HG03025 (cell line): ENCODE measurements around the gene MAPRE2.
"Not testable (repeated sequence)": the region's sequence is repeated elsewhere in the genome, so short reads cannot be mapped to it uniquely, and the experiment has no call there.

Experiments
- ATAC-seq: cut with Tn5 transposase; IDR thresholded peaks from one replicate; pipeline ENCODE4 v1.9.1; 2021; ENCODE audit warnings: mild to moderate bottlenecking, moderate library complexity; ENCODE audit not compliant: unreplicated experiment, low FRiP score

Gene MAPRE2

GRCh38 chr18:35087726-35088125, 46.5 kb downstream of the MAPRE2 start:
- ATAC-seq: no peak

- no peak for ATAC-seq
Observed at GRCh38 chr18:35088921-35089320, 47.7 kb downstream of the MAPRE2 start.

DNA sequence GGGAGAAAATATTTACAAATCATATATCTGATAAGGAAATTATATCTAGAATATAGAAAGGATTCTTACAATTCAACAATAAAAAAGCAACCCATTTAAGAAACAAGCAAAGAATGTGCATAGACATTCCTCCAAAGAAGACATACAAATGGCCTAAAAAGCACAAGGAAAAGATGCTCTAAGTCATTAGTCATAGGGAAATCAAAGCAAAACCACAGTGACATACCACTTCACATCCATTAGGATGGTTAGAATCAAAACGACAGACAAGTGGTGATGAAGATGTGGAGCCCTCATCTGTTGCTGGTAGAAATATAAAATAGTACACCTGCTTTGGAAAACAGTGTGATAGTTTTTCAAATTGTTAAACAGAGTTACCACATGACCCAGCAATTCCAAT, 48.2 kb downstream of the MAPRE2 start:
- ATAC-seq: no peak

DNA sequence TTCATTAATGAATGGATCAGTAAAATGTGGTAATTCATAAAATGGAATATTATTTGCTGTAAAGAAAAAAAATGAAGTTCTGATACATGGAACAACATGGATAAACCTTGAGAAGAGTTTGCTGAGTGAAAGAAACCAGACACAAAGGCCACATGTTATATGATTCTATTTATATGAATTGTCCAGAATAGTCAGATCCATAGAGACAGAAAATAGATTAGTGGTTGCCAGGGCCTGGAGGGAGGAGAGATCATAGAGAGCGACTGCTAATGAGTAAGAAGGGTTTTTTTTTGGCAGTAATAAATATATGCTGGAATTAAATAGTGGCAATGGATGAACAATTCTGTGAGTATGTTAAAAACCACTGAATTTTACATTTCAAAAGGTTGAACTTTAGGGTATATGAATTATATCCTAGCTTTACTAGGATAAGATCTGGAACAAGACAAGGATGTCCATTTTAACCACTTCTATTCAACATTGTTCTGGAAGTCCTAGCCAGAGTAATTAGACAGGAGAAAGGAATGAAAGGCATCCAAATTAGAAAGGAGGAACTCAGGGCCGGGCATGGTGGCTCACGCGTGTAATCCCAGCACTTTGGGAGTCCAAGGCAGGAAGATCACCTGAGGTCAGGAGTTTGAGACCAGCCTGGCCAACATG, 48.8 kb downstream of the MAPRE2 start:
- ATAC-seq: no peak

DNA sequence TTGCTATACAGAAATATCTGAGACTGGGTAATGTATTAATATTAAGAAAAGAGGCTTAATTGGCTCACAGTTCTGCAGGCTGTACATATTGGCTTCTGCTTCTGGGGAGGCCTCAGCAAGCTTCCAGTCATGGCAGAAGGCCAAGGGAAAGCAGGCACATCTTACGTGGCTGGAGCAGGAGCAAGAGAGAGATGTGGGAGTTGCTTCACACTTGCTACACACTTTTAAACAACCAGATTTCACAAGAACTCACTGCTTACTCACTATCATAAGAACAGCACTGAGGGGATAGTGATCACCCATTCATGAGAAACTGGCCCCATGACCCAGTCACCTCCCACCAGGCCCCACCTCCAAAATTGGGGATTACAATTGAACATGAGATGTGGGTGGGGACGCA, 50.6 kb downstream of the MAPRE2 start:
- no peak for ATAC-seq

- no peak for ATAC-seq
Observed at GRCh38 chr18:35095983-35096676, 54.9 kb downstream of the MAPRE2 start.

DNA sequence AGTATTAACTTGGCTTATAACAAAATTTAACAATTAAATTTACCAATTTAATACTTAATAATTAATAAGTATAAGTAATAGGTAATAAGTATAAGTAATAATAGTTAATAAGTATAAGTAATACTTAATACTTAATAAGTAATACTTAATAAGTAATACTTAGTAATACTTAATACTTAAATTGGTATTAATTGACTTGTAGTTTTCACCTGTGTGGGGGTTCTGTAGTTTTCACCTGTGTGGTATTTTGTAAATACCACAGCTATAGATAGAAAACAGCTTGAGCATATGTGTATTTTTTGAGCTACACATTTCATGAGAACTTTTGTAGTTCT, 55.4 kb downstream of the MAPRE2 start:
- ATAC-seq: no peak

DNA sequence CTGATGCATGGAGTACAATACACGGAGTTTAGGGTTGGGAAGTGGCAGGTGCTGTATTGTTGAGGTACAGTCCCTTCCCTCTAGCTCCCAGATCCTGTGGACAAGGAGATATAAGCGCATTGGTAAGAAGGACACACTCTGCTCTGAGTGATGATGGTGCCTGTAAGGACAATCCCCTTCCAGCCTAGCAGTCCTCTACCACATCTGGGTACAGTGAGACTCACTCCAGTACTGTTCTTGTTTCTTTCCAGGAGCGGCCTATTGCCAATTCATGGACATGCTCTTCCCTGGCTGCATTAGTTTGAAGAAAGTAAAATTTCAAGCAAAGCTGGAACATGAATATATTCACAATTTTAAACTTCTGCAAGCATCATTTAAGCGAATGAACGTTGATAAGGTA, 56.0 kb downstream of the MAPRE2 start:
- ATAC-seq: no peak

DNA sequence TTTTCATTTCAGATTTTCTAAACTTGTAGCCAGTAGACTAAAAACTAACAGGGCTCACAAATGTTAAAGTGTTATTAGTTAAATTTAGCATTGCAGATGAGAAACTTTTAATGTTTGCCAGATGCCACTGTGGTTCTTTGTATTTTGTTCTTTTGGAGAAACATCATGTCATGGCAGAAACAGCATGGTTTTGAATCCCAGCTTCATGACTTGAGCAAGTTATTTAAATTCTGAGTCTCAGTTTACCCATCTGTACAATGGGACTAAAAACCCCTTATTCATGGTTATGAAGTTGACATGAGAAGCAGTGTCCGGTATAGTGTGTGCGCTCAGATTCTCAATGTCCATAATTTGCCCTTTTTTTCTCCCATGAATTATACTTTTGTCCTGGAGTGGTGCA, 56.5 kb downstream of the MAPRE2 start:
- ATAC-seq: no peak

DNA sequence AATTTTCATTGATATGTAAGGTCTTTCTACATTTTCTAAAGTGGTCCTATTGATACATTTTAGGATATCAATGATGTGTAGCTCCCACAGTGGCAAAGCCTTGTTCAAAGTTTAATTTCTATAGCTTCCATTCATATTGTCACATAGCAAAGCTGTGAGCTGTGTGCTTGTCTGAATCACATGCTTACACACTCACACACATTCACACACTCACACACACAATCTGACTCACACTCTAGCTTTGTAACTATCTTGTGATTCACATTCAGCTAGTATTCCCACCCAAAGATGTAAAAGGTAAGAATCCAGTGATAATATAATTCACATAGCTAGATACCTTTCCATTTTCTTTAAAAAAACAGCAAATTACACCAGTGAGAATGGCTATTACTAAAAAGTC, 58.7 kb downstream of the MAPRE2 start:
- no peak for ATAC-seq

DNA sequence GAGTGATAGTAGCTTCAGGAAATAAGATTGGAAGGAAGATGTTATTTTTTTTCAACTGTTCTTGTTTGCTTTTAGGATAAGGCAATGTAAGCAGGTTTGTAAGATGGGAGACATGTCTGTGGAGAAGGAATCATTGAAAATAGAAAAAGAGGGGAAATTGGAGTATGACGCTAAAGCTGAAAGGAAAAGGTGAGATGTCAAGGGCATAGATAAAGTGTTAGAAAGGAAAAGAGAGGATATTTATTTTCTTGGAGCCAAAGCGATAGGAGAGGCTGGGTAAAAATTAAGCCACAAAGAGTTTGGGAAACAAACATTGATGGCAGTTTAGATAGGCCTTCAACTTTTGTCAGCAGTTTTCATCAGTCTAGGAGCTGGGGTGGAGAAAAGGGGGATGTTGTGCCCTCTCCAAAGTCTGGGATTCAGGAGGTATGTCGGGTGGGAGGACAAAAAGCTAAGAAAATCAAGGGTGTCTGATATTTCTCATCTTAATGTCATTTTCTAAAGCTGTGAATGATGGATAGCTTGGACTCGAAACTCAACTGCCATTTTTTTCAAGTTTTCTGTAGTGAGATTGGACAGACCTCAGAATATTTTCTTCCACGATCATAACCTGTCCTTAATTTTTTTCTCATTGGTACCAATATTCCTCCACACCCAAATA, 63.3 kb downstream of the MAPRE2 start:
- ATAC-seq: no peak

DNA sequence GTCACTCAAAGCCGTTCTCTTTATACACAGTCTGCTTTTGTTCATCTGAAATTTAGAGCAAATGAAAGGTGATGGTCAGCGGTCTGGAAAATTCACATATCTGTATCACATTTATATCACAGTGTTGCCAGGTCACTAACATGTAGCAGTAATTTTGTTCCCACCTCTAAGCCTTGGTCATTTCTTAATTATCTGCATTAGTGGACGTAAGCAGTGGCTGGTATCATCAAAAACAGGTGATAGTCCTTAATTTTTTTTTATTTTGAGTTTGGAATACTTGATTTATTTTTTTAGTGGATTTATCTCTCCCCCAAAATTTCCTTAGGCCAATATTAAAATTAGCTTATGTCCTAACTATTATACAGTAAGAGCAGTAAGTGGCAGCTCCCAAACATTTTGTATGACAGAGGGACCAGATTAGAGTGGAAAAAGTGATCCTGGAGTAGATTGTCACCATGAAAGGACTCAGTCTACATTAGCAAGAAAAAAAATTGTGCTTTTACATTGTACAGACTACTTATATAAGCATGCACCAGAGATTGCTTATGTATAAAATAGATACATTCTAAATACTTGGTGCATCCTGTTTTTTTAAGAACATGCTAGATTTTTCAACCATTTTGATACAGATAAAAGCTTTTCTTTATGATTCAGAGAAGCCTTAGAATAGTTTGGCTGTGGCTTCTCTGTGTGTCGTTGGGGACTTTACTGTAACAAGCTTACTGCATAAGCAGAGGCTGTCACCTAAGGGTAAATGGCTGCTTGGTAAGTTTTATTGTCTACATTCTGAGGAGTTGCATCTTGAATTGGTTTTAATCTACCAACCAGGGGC, 65.0 kb downstream of the MAPRE2 start:
- ATAC-seq: no peak

- ATAC-seq: no peak
Observed at GRCh38 chr18:35106845-35107148, 65.6 kb downstream of the MAPRE2 start.

DNA sequence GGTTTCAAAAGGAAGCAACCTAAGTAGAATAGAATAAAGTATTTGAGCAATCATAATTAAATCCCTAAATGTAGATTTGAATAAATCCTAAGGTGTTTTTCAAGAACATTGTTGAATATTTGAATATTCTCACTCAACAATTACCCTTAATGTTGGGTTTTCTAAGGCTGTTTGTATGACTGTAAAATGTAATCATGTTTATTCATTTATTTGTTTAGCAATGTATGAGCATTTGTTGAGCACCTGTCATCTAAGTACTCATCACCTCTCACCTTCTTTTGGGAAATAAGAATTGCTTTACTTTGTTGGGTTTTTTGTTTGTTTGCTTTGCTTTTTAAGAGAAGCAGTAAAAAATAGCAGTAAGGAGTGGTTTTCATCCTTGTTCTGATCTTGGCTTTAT, 66.0 kb downstream of the MAPRE2 start:
- ATAC-seq: no peak

DNA sequence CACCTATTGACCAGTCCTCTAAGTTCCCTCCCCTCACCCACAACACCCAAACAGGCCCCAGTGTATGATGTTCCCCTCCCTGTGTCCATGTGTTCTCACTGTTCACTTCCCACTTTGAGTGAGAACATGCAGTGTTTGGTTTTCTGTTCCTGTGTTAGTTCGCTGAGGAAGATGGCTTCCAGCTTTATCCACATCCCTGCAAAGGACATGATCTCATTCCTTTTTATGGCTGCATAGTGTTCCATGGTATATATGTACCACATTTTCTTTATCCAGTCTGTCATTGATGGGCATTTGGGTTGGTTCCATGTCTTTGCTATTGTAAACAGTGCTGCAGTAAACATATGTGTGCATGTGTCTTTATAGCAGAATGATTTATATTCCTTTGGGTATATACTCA, 66.9 kb downstream of the MAPRE2 start:
- not testable (repeated sequence) for ATAC-seq

DNA sequence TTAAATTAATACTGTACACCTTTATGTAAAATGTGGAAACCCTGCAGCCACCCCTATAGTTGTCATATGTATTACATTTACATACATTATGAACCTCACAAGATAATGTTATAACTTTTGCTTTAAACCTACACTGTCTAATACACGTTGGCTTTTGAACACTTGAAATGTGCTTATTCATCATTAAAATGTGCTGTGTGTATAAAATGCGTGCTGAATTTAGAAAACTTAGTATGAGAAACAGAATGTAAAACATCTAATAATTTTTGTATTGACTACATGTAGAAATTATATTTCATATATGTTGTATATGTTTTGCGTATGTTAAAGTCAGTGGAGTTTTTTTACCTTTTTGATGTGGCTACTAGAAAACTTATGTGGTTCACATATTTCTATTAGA, 68.8 kb downstream of the MAPRE2 start:
- ATAC-seq: no peak

GRCh38 chr18:35110554-35111485, 69.6 kb downstream of the MAPRE2 start:
- ATAC-seq: no peak

DNA sequence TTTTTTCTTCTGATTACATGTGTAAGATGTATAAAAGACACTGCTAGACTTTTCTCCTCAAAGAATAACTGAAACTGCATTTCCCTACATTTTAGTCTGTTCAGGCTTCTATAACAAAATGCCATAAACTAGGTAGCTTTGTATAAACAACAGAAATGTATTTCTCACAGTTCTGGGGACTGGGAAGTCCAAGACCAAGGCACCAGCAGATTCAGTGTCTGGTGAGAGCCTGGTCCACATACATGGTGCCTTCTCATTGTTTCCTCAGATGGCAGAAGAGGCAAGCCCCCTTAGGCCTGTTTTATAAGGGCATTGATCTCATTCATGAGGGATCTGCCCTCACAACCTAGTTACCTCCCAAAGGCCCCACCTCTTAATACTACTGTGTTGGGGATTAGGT, 71.5 kb downstream of the MAPRE2 start:
- ATAC-seq: no peak

GRCh38 chr18:35114305-35114704, 73.1 kb downstream of the MAPRE2 start:
- no peak for ATAC-seq

DNA sequence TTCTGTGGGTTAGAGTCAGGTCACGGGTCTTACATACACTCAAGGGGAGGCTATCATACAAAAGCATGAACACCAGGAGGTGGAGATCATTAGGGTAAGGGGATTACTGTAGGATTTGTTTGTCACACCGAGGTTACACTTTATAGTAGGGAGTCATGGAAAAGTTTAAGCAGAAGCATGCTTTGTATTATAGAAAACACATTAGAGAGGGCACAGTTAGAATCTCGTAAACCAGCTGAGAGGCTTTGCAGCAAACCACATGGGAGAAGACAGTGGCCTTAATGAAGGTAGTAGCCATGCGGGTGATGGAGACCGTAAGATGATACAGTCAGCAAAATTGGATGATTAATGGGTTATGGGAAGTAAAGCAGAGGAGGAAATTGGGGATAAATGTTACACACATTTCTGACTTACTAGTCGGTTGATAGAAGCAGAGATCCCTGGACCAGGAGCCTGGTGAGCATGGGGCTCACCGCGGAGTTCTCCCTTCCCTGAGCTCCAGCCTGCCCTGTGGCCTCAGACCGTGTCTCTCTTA, 75.6 kb downstream of the MAPRE2 start:
- no peak for ATAC-seq
